Effector CD4-positive, alpha-beta T cell (primary cell): ENCODE data around the gene TNRC6A.
"Not testable (repeated sequence)": the region's sequence is repeated elsewhere in the genome, so short reads cannot be mapped to it uniquely, and the experiment has no call there.

Experiments used
- DNase-seq: peaks from one replicate; pipeline ENCODE4 v3.0.0-alpha.2; 2020

TNRC6A gene

GRCh38 chr16:24820522-24820921, 91.1 kb downstream of the TNRC6A start:
- DNase-seq, result no peak

- DNase-seq, result no peak
Measured at GRCh38 chr16:24821129-24821528, 91.7 kb downstream of the TNRC6A start.

GRCh38 chr16:24822542-24822941, 93.1 kb downstream of the TNRC6A start:
- DNase-seq, result no peak

- DNase-seq, result no peak
Measured at GRCh38 chr16:24822974-24823373, 93.5 kb downstream of the TNRC6A start.

GRCh38 chr16:24825696-24826095, 96.2 kb downstream of the TNRC6A start:
- no peak for DNase-seq

GRCh38 chr16:24826096-24826690, 96.7 kb downstream of the TNRC6A start:
- DNase-seq, result no peak

- DNase-seq, result no peak
Measured at GRCh38 chr16:24826817-24827566, 97.5 kb downstream of the TNRC6A start.

- DNase-seq, result no peak
Measured at GRCh38 chr16:24829153-24829552, 99.7 kb downstream of the TNRC6A start.

- no peak for DNase-seq
Measured at GRCh38 chr16:24833352-24833751, 103.9 kb downstream of the TNRC6A start.

GRCh38 chr16:24834459-24835335, 105.2 kb downstream of the TNRC6A start:
- DNase-seq, result no peak

GRCh38 chr16:24836836-24837235, 107.4 kb downstream of the TNRC6A start:
- DNase-seq, result no peak

GRCh38 chr16:24837969-24838368, 108.5 kb downstream of the TNRC6A start:
- no peak for DNase-seq

GRCh38 chr16:24838554-24839266, 109.3 kb downstream of the TNRC6A start:
- DNase-seq, result no peak

- no peak for DNase-seq
Measured at GRCh38 chr16:24839347-24839972, 110.0 kb downstream of the TNRC6A start.

GRCh38 chr16:24841291-24841690, 111.8 kb downstream of the TNRC6A start:
- no peak for DNase-seq

- DNase-seq, result no peak
Measured at GRCh38 chr16:24844101-24845030, 114.9 kb downstream of the TNRC6A start.

- DNase-seq, result not testable (repeated sequence)
Measured at GRCh38 chr16:24845031-24845365, 115.5 kb downstream of the TNRC6A start.

GRCh38 chr16:24845726-24846547, 116.5 kb downstream of the TNRC6A start, which contains the start of gene SLC5A11:
SLC5A11 (plus strand) TSS chr16:24845963; CDS start chr16:24858644, 12,681 bp downstream.
- no peak for DNase-seq

- DNase-seq, result no peak
Measured at GRCh38 chr16:24846548-24847357, 117.3 kb downstream of the TNRC6A start.

- no peak for DNase-seq
Measured at GRCh38 chr16:24847358-24847664, 117.9 kb downstream of the TNRC6A start.
